Panc1 (cell line): Measurements from ENCODE around the gene FHIT. TPM values are rescaled to one million over a fixed set of nuclear protein-coding genes. Genes with fewer than 3 reads are reported as not detected.

Experiments
- ATAC-seq: fragments of 200-7000 bp; cut with Tn5 transposase; 2 replicates; pipeline ENCODE4 v1.9.1; 2020; ENCODE audit warnings: mild to moderate bottlenecking, moderate library complexity
- BruUV-seq: library from RNA; stranded (reverse); fragments of 400-500 nt; replicated peaks from 2 replicates; lab custom pipeline; 2021; lab: Mats Ljungman, UMichigan
- CTCF ChIA-PET: fragments of 300-600 bp; sonication (Branson Sonifier 250); formaldehyde crosslinking; loops from one replicate; lab custom pipeline; 2022; ENCODE audit warnings: antibody characterized with exemption; lab: Charles Lee
- POLR2A ChIA-PET: fragments of 300-600 bp; sonication (Branson Sonifier 250); formaldehyde crosslinking; loops from one replicate; lab custom pipeline; 2022; ENCODE audit warnings: antibody characterized with exemption; lab: Charles Lee
- DNase-seq: peaks from one replicate; pipeline ENCODE4 v3.0.0-alpha.2; 2010; ENCODE audit warnings: low read depth, low spot score
- H3K27ac ChIP-seq: 2 replicates; pipeline ENCODE4 v1.5.1; 2011; ENCODE audit warnings: mild to moderate bottlenecking, low read length, inconsistent platforms
- H3K27me3 ChIP-seq: fragments of 200-500 bp; sonication (Bioruptor generic); 2 replicates; pipeline ENCODE4 v1.6.0; 2014; ENCODE audit warnings: low read length, inconsistent platforms; ENCODE audit not compliant: control insufficient read depth, insufficient read depth
- H3K36me3 ChIP-seq: fragments of 200-500 bp; sonication (Bioruptor generic); 2 replicates; pipeline ENCODE4 v1.5.1; 2014; ENCODE audit warnings: inconsistent platforms, mild to moderate bottlenecking, low read length, moderate library complexity; ENCODE audit not compliant: control insufficient read depth, insufficient read depth
- H3K4me1 ChIP-seq: 2 replicates; pipeline ENCODE4 v1.5.1; 2011; ENCODE audit warnings: inconsistent platforms, mild to moderate bottlenecking, low read length, moderate library complexity; ENCODE audit not compliant: control insufficient read depth, insufficient read depth
- H3K4me3 ChIP-seq, 2 experiments: 2 replicates each; pipeline ENCODE4 v1.5.1; 2011 to 2012; ENCODE audit warnings: low read depth in 2 of 2, low read length in 2 of 2, mild to moderate bottlenecking in 2 of 2, inconsistent platforms in 1 of 2, moderate library complexity in 1 of 2
- H3K9me3 ChIP-seq: fragments of 200-500 bp; sonication (Bioruptor generic); 2 replicates; pipeline ENCODE4 v1.5.1; 2014; ENCODE audit warnings: low read depth, mild to moderate bottlenecking, inconsistent platforms, low read length, moderate library complexity; ENCODE audit not compliant: control insufficient read depth, insufficient read depth
- POLR2AphosphoS5 ChIP-seq: IDR thresholded peaks from 2 replicates; pipeline ENCODE4 v1.6.1; 2012; ENCODE audit warnings: mild to moderate bottlenecking, low read depth, low read length, moderate library complexity
- SIN3A ChIP-seq: IDR thresholded peaks from 2 replicates; pipeline ENCODE4 v1.6.1; 2012; ENCODE audit warnings: low read depth, mild to moderate bottlenecking, low read length, moderate library complexity, borderline replicate concordance; ENCODE audit not compliant: insufficient read depth
- TCF7L2 ChIP-seq: IDR thresholded peaks from 2 replicates; pipeline ENCODE4 v1.6.1; 2011; ENCODE audit warnings: mild to moderate bottlenecking, low read depth, low read length, inconsistent platforms
- in situ Hi-C: cut with HindIII; loops from 2 replicates; pipeline ENCODE4 v1.10.0; 2016; ENCODE audit warnings: low sequenced_read_pairs, low pct_unique_long_range_greater_than_20kb
- intact Hi-C: fragments of 100-400 bp; cut with micrococcal nuclease; formaldehyde crosslinking; loops from one replicate; pipeline ENCODE4 v1.10.0; 2022; ENCODE audit not compliant: unreplicated experiment
- total RNA-seq: library from RNA; stranded (reverse); gene quantifications from one replicate; pipeline ENCODE4 v1.2.1, GENCODE V29; 2021; ENCODE audit not compliant: unreplicated experiment
- TF ChIP-seq, protein P1 (sequence below), 2 experiments: IDR thresholded peaks; 2 replicates each; pipeline ENCODE4 v1.6.1; 2011 to 2012; ENCODE audit warnings: low read depth in 2 of 2, control low read depth in 1 of 2, low read length in 1 of 2, mild to moderate bottlenecking in 1 of 2, moderate library complexity in 1 of 2; ENCODE audit not compliant: insufficient read depth in 1 of 2
- TF ChIP-seq, protein P2 (sequence below): fragments of 450-650 bp; IDR thresholded peaks from 2 replicates; pipeline ENCODE4 v1.5.1; 2017; ENCODE audit warnings: mild to moderate bottlenecking

Gene FHIT
- total RNA-seq, 1 experiment from 2014 or later = 2.2 TPM

DNA sequence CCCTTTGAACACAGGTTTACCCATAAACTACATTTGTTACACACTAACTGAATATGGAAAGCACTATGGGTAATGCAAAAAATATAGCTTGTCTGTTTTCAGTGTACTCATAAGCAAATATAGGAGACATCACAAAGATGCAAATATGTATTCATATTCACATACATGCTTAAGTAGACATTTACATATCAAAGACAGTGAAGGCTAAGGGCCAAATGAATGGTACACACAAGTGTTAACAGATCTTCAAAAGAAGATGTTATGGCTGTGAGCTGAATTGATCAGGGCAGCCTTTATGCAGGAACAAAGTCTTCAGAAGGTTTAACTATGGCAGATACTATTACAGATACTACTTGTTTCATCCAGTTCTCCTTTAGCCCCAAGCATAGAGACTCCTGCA lies 384.1 kb downstream of the FHIT start:
- Histone ChIP-seq H3K27ac (no peak overlapping the region), H3K9me3 (no peaks in the 10 kb centered on the region), H3K4me1 (no peaks in the 10 kb centered on the region), H3K36me3 (no peaks in the 10 kb centered on the region), H3K4me3 (no peak overlapping the region), H3K27me3 (no peaks in the 10 kb centered on the region)
- ATAC-seq = no peak
- DNase-seq = no peak
- TF ChIP-seq, protein P1, sequence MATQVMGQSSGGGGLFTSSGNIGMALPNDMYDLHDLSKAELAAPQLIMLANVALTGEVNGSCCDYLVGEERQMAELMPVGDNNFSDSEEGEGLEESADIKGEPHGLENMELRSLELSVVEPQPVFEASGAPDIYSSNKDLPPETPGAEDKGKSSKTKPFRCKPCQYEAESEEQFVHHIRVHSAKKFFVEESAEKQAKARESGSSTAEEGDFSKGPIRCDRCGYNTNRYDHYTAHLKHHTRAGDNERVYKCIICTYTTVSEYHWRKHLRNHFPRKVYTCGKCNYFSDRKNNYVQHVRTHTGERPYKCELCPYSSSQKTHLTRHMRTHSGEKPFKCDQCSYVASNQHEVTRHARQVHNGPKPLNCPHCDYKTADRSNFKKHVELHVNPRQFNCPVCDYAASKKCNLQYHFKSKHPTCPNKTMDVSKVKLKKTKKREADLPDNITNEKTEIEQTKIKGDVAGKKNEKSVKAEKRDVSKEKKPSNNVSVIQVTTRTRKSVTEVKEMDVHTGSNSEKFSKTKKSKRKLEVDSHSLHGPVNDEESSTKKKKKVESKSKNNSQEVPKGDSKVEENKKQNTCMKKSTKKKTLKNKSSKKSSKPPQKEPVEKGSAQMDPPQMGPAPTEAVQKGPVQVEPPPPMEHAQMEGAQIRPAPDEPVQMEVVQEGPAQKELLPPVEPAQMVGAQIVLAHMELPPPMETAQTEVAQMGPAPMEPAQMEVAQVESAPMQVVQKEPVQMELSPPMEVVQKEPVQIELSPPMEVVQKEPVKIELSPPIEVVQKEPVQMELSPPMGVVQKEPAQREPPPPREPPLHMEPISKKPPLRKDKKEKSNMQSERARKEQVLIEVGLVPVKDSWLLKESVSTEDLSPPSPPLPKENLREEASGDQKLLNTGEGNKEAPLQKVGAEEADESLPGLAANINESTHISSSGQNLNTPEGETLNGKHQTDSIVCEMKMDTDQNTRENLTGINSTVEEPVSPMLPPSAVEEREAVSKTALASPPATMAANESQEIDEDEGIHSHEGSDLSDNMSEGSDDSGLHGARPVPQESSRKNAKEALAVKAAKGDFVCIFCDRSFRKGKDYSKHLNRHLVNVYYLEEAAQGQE (IDR thresholded peaks at IDR 0.05; ENCODE audit: insufficient read depth in 1 of 2, low read depth in 2 of 2, low read length in 1 of 2) = no peak
- TF ChIP-seq POLR2AphosphoS5 = no peak
- TF ChIP-seq, protein P2, sequence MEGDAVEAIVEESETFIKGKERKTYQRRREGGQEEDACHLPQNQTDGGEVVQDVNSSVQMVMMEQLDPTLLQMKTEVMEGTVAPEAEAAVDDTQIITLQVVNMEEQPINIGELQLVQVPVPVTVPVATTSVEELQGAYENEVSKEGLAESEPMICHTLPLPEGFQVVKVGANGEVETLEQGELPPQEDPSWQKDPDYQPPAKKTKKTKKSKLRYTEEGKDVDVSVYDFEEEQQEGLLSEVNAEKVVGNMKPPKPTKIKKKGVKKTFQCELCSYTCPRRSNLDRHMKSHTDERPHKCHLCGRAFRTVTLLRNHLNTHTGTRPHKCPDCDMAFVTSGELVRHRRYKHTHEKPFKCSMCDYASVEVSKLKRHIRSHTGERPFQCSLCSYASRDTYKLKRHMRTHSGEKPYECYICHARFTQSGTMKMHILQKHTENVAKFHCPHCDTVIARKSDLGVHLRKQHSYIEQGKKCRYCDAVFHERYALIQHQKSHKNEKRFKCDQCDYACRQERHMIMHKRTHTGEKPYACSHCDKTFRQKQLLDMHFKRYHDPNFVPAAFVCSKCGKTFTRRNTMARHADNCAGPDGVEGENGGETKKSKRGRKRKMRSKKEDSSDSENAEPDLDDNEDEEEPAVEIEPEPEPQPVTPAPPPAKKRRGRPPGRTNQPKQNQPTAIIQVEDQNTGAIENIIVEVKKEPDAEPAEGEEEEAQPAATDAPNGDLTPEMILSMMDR = no peak
- TF ChIP-seq SIN3A = no peak
- no peak for TF ChIP-seq TCF7L2
- intact Hi-C loops (no loop called here), in situ Hi-C loops (no loop called here)
- POLR2A ChIA-PET = no interaction called here
- BruUV-seq = no TSS peak
- CTCF ChIA-PET = no interaction called here

DNA sequence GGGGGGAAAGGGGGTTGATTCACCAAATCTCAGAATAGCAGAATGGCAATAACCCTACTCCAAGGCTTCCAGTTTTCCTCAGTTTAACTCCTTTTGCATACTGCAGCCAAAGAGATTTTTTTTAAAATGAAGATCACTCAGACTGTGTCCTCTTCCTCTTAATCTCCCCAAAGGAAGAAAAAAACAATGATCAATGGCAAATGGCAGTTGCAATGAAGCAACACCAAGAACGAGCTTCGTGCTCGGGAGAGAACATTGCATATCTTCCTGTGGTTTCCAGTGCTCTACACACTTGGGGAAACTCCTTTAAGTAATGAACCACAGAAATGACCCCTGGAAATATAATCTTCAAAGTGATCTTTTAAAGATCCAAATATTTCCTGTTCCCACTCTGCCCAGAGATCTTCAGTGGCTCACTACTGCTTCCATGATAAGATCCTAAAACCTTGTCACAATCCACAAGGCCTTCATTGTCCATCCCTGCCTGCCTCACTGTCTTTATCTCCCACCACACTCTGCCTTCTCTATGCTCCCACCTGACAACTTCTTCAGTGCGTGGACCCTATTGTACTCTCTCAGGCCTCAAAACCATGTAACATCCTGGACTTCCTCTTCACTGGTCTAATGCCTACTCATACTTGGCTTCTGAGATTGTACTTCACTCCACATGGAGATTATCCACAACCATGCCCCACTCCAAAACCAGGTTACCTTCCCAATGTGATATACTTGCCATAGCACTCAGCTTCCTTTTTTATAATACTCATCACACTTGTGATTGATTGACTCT lies 394.8 kb downstream of the FHIT start:
- CTCF ChIA-PET = no interaction called here
- TF ChIP-seq POLR2AphosphoS5 (no peak), TCF7L2 (no peak), SIN3A (no peak)
- TF ChIP-seq, protein P2 = no peak
- TF ChIP-seq, protein P1 (IDR thresholded peaks at IDR 0.05; ENCODE audit: insufficient read depth in 1 of 2, low read depth in 2 of 2, low read length in 1 of 2) = no peak
- ATAC-seq (no peak), DNase-seq (no peak)
- no peak overlapping the region for H3K4me3 ChIP-seq
- no peaks in the 10 kb centered on the region for H3K9me3 ChIP-seq
- POLR2A ChIA-PET = no interaction called here
- H3K36me3 ChIP-seq = no peaks in the 10 kb centered on the region
- H3K27me3 ChIP-seq = no peaks in the 10 kb centered on the region
- intact Hi-C loops = no loop called here
- H3K27ac ChIP-seq = no peak overlapping the region
- BruUV-seq = no TSS peak
- H3K4me1 ChIP-seq = no peaks in the 10 kb centered on the region
- in situ Hi-C loops = no loop called here
